Prostate gland (tissue), 2 donors: Measurements from ENCODE around the gene DDX55. TPM values are rescaled to one million over a fixed set of nuclear protein-coding genes. Genes with fewer than 3 reads are reported as not detected.

Experiments used
- small RNA-seq, 2 donors: library from RNA; depleted of rRNA; stranded (forward); fragments of <200 nt; gene quantifications; one replicate each; pipeline ENCODE3, GENCODE V24; 2016
- total RNA-seq, 2 donors: library from RNA; depleted of rRNA; stranded (reverse); fragments of >200 nt; gene quantifications; one replicate each; pipeline ENCODE4 v1.1.0, GENCODE V29; 2016

Gene DDX55
- total RNA-seq, 2 donors from 2014 or later = 13.7 to 24.4 TPM

Small RNA genes within 50 kb of the gene (small RNA-seq; reads per million reads assigned to genes)
- gene SNORA9B = 0 to 0.20 reads per million in 2 donors

Other genes with a start within 250 kb of the DDX55 start
- 10 to 100 TPM; 22.6 to 53.3 TPM for gene SBNO1, start 237.3 kb upstream of the DDX55 start, total RNA-seq
- 10 to 100 TPM; 47.3 to 61.9 TPM for gene KMT5A, start 218.0 kb upstream of the DDX55 start, total RNA-seq
- gene RILPL2, start 165.4 kb upstream of the DDX55 start, total RNA-seq = 1 to 10 TPM; 8.3 to 8.6 TPM
- gene SNRNP35, start 144.0 kb upstream of the DDX55 start, total RNA-seq = 10 to 100 TPM; 16.6 to 22.6 TPM
- 10 to 100 TPM in 1 of 2 donors, 1 to 10 TPM in 1; 8.6 to 25.7 TPM for gene RILPL1, start 68.4 kb upstream of the DDX55 start, total RNA-seq
- gene TMED2, start 17.5 kb upstream of the DDX55 start, total RNA-seq = 100 to 1,000 TPM; 114 to 188 TPM
- 100 to 1,000 TPM in 1 of 2 donors, 10 to 100 TPM in 1; 98.7 to 122 TPM for gene EIF2B1, start 31.6 kb downstream of the DDX55 start, total RNA-seq
- gene GTF2H3, start 31.7 kb downstream of the DDX55 start, total RNA-seq = 10 to 100 TPM; 28.0 to 50.1 TPM
- 10 to 100 TPM; 15.2 to 20.7 TPM for gene TCTN2, start 69.0 kb downstream of the DDX55 start, total RNA-seq
- 10 to 100 TPM; 23.7 to 24.5 TPM for gene ATP6V0A2, start 110.3 kb downstream of the DDX55 start, total RNA-seq
- gene DNAH10, start 160.2 kb downstream of the DDX55 start, total RNA-seq = 1 to 10 TPM in 1 of 2 donors, under 1 TPM in 1; 0.68 to 7.9 TPM